Type B pancreatic cell (in vitro differentiated cells): Measurements from ENCODE around the gene SPTA1. TPM values are rescaled to one million over a fixed set of nuclear protein-coding genes. Genes with fewer than 3 reads are reported as not detected.

ENCODE experiments used
- DNase-seq: peaks from one replicate; pipeline ENCODE4 v3.0.0; 2021; ENCODE audit warnings: mixed read lengths; ENCODE audit not compliant: unreplicated experiment; ENCODE audit errors: extremely low spot score
- H3K27ac Mint-ChIP-seq: 2 replicates; pipeline ENCODE4 v1.8.0; 2021; ENCODE audit warnings: mild to moderate bottlenecking, mixed read lengths
- H3K27me3 Mint-ChIP-seq: 2 replicates; pipeline ENCODE4 v1.8.0; 2021; ENCODE audit warnings: mixed read lengths
- H3K36me3 Mint-ChIP-seq: 2 replicates; pipeline ENCODE4 v1.8.0; 2021; ENCODE audit warnings: mixed read lengths
- H3K4me1 Mint-ChIP-seq: one replicate; pipeline ENCODE4 v1.8.0; 2021; ENCODE audit warnings: mixed read lengths; ENCODE audit not compliant: unreplicated experiment
- H3K4me3 Mint-ChIP-seq: 2 replicates; pipeline ENCODE4 v1.8.0; 2021; ENCODE audit warnings: mild to moderate bottlenecking, mixed read lengths
- H3K9me3 Mint-ChIP-seq: 2 replicates; pipeline ENCODE4 v1.8.0; 2021; ENCODE audit warnings: mixed read lengths
- total RNA-seq: library from RNA; stranded (reverse); gene quantifications from 2 replicates; pipeline ENCODE4 v1.2.1, GENCODE V29; 2021; ENCODE audit warnings: low replicate concordance
- TF ChIP-seq, protein P1 (sequence below): fragments of 200-600 bp; sonication (generic); conservative IDR thresholded peaks from 2 replicates; pipeline ENCODE4 v1.5.0; 2021; ENCODE audit warnings: antibody characterized with exemption, mild to moderate bottlenecking

The SPTA1 gene
- total RNA-seq, 1 donor from 2014 or later = 0.68 TPM

DNA sequence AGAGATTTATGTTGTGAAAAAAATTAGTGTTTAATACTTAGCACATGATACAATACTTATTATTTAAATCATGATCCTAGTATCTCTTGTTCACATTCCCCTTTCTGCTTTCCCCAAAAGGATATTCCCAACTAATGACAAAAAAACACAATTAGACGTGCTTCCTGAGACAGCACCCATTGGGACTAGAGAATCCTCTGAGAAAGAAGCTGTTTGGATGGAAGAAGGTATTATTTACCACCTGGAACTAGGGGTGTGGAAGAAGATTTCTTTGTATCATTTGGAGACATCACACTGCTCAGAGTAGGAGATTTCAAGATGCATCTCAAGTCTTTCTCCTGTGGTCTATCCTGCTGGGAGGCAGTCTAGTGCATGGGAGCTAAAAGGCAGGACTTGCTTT, 81.5 kb downstream of the SPTA1 start, which contains the start of gene OR10Z1:
OR10Z1 (plus strand) TSS at position 301 of the 400 bp plus-strand sequence. CDS start 1,171 bp downstream, outside the sequence.
- Mint-ChIP-seq H3K9me3 (no peaks in the 10 kb centered on the region), H3K27ac (no peak within 1 kb of the TSS), H3K4me3 (no peak within 1 kb of the TSS), H3K27me3 (peaks cover 3% of the 10 kb centered on the region), H3K4me1 (no peaks in the 10 kb centered on the region), H3K36me3 (no peaks in the 10 kb centered on the region)
- TF ChIP-seq, protein P1, sequence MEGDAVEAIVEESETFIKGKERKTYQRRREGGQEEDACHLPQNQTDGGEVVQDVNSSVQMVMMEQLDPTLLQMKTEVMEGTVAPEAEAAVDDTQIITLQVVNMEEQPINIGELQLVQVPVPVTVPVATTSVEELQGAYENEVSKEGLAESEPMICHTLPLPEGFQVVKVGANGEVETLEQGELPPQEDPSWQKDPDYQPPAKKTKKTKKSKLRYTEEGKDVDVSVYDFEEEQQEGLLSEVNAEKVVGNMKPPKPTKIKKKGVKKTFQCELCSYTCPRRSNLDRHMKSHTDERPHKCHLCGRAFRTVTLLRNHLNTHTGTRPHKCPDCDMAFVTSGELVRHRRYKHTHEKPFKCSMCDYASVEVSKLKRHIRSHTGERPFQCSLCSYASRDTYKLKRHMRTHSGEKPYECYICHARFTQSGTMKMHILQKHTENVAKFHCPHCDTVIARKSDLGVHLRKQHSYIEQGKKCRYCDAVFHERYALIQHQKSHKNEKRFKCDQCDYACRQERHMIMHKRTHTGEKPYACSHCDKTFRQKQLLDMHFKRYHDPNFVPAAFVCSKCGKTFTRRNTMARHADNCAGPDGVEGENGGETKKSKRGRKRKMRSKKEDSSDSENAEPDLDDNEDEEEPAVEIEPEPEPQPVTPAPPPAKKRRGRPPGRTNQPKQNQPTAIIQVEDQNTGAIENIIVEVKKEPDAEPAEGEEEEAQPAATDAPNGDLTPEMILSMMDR = no peak
- no peak for DNase-seq

DNA sequence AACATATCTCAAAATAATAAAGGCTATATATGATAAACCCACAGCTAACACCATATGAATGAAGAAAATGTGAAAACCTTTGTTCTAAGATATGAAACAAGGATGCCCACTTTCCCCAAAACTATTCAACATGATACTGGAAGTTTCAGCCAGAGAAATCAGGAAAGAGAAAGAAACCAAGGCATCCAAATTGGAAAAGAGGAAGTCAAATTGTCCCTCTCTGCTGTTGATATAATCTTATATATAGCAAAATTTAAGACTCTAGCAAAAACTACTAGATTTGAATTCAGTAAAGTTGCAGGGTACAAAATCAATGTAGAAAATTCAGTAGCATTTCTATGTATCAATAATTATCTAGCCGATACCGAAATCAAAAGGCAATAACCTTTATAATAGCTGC, 85.8 kb downstream of the SPTA1 start:
- Mint-ChIP-seq H3K27me3 (peaks cover 3% of the 10 kb centered on the region), H3K9me3 (peaks cover 5% of the 10 kb centered on the region), H3K4me3 (no peak overlapping the region), H3K27ac (no peak overlapping the region), H3K36me3 (no peaks in the 10 kb centered on the region), H3K4me1 (no peaks in the 10 kb centered on the region)
- TF ChIP-seq, protein P1 = no peak
- no peak for DNase-seq

DNA sequence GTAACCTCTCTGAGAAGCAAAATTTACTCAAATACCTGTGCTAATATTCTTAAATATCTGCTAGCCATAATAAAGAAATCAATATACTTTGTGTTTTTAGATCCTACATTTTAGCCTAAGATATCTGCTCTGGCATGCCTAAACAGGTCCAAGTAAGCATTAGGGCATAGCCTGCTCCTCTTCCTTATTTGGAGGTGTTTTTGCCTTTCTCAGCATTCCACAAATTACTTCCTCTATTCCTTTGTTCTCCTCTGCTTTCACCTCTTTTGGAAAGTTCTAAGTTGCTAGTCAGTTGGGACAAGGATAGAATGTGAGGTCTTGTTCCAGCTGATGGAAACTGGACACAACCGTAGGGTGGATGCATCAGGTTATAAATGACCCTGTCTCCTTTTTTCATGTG, 99.6 kb downstream of the SPTA1 start:
- Mint-ChIP-seq H3K9me3 (peaks cover 5% of the 10 kb centered on the region), H3K36me3 (no peaks in the 10 kb centered on the region), H3K27ac (no peak overlapping the region), H3K4me3 (no peak overlapping the region), H3K4me1 (no peaks in the 10 kb centered on the region), H3K27me3 (no peaks in the 10 kb centered on the region)
- TF ChIP-seq, protein P1 = no peak
- DNase-seq = no peak

DNA sequence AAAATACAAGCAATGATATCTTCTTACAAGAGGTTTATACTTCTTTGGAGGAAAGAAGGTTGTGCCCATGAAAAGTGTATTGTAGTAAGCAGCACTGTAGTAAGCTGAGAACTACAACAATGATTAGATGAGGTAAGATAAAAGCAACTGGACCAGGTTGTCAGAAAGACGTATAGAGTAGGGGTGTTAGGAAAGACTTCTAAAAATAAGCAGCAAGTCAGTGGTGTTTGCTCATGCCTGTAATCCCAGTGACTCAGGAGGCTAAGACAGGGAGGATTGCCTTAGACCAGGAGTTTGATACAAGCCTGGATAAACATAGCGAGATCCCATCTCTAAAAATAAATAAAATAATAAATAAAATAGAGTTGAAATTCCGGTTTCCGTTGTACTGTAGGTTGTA, 102.6 kb downstream of the SPTA1 start:
- Mint-ChIP-seq H3K4me1 (no peaks in the 10 kb centered on the region), H3K9me3 (peaks cover 5% of the 10 kb centered on the region), H3K27ac (no peak overlapping the region), H3K36me3 (no peaks in the 10 kb centered on the region), H3K27me3 (no peaks in the 10 kb centered on the region), H3K4me3 (no peak overlapping the region)
- DNase-seq = no peak
- TF ChIP-seq, protein P1 = no peak

DNA sequence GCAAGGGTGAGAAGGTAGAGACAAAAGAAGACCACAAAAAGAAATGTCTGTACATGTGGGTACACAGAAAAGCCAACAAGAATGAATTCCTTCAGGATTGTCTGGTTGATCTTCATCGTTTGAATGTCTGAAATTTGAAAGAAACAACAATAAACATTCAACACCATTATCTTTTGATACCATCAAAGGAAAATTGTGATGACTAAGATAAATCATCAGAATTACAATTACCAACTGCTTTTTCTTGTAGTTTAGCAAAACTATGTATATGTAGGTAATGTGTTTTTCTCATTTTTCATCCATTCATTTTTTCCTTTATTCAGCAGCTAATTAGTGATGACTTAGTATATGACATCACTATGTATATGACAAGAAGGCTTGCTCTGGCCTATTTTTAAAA, 106.8 kb downstream of the SPTA1 start, which contains the start of gene OR10X1:
OR10X1 (minus strand) TSS at position 167 of the 400 bp plus-strand sequence; CDS start at position 167, 0 bp downstream.
- TF ChIP-seq, protein P1 = no peak
- no peak within 1 kb of the TSS for H3K4me3 Mint-ChIP-seq
- no peaks in the 10 kb centered on the region for H3K9me3 Mint-ChIP-seq
- H3K4me1 Mint-ChIP-seq = no peaks in the 10 kb centered on the region
- no peak for DNase-seq
- H3K27me3 Mint-ChIP-seq = no peaks in the 10 kb centered on the region
- no peaks in the 10 kb centered on the region for H3K36me3 Mint-ChIP-seq
- no peak within 1 kb of the TSS for H3K27ac Mint-ChIP-seq

DNA sequence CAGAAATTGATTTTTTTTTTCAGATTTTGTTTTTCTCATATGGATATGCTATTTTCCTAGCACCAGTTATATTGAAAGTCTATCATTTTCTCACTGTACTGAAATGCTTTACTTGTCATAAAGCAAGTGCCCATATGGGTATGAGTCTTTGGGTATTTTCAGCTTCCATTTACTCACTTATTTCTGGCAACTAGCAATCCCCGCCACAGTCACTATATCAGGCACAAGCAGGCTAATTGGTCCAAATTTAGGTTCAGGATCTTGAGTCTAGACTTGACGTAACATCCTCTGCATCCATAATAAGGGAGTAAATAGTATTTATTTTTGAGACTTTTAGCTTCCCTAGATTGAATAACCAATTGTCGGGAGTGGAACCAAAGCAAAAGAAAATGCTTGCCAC, 109.0 kb downstream of the SPTA1 start:
- Mint-ChIP-seq H3K4me1 (no peaks in the 10 kb centered on the region), H3K36me3 (no peaks in the 10 kb centered on the region), H3K27ac (no peak overlapping the region), H3K27me3 (no peaks in the 10 kb centered on the region), H3K9me3 (no peaks in the 10 kb centered on the region), H3K4me3 (no peak overlapping the region)
- DNase-seq = no peak
- TF ChIP-seq, protein P1 = no peak
